HG03039 (cell line): ENCODE data around the gene GRIK4.
"Not testable (repeated sequence)": the region's sequence is repeated elsewhere in the genome, so short reads cannot be mapped to it uniquely, and the experiment has no call there.

Experiments
- ATAC-seq: cut with Tn5 transposase; IDR thresholded peaks from one replicate; pipeline ENCODE4 v1.9.1; 2021; ENCODE audit warnings: mild to moderate bottlenecking, moderate library complexity; ENCODE audit not compliant: unreplicated experiment

Gene GRIK4

DNA sequence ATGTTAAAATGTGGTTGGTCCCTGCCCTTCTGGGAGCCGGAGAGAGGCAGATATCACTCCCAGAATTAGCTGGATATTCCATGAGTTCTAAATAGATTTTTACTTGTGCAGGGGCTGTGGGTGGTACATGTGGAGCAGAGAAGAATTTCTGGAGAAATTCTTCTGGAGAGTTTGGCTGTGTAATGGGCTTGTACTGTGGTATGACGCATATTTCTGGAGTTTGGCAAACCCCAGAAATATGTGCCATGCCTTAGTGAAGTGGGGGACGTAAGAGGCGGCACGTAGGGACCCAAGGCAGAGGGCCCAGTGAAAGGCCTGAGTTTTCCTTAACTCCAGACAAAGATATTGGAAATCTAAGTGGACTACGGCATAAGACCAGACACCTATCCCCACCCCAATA, 461.1 kb downstream of the GRIK4 start:
- ATAC-seq = no peak

DNA sequence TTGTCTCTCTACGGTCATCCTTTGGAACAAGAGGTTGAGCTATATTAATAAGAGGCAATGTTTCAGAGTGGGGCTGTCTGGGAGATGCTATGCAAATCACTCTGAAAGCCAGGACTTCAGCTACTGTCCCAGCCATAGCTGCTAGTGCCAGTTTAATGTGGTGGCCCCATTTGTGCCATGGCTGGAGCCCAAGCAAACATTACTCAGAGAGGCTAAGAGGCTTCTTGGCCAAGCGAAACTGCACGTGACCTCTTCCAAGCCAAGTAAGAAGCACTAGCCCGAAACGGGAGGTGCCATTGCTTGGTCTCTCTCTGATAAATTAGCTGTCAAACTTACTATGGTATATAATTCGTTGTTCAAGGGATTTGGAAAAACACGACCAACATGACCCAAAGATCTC, 462.0 kb downstream of the GRIK4 start:
- no peak for ATAC-seq

DNA sequence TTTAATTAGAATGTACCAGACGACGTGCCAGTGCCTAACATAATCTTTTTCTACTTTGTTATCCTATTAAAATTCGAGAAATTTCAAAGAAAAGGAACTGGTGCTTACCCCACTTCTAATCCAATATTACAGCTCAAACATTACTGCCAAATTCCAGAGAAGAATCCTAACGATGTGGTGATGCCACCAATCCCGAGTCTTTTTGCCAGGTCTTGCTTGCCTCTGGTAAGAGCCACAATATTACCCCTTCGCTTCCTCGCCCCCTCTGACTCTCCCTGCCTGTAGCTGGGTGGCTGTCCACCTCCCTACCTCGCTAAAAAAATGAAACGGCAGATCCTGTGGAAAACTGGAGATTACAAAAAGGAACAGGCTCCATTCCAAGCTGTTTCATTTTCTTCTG, 462.9 kb downstream of the GRIK4 start:
- no peak for ATAC-seq

DNA sequence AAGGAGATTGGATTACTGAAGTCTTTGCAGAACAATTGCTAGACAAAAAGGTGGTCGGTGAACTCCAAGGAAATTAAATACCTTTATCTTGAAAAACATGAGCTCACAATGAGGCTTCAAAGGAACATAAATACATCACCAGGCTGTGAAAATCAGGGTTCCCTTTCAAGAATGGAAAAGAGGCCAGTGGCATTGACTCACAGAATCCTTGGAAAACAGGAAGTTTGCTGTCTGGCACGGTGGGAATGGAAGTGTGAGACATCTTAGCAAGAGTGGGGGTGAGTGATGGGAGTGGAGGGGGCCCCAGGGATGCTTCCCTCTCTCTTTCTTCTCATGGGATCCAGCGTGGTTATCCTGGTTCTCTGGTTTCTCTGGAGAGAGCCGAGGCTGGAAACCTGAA, 463.4 kb downstream of the GRIK4 start:
- ATAC-seq = no peak

DNA sequence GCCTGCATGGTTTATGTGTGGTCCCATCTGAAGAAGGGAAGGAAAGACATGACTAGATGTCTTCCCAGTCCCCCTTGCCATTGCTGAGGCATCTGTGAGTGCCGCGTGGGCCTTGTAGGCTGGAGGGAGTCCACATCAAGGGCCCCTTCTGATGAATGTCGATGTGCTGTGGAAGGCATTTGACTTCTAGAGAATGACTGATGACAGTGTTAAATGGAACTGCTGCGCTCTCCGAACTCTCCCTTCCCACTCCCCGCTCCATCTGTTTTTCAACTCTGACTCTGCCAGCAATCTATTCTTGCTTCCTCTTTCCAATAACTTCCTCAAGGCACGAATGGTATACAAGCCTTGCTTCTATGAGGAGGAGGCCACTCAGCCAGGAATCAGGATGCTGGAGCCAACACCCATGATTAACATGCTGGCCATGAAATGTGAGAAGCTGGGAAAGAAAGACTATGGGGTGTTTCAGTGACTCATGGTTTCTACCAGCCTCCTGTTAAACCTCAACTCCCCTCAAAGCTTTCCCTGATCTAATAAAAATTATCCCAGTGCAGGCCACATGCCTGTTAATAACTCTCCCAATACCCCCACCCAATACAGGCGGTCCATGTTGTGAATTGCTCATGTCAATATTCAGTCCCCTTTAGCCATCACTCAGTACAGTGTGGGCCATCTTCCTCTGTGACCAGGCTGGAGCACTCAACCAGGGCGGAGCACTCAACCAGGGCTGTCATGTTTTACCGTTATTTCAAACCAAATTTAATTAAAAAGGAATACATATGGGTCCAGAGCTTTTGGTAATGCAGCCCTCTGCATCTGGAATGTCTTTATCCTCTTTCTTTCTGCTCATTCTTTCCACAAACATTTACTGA, 466.0 kb downstream of the GRIK4 start:
- no peak for ATAC-seq

DNA sequence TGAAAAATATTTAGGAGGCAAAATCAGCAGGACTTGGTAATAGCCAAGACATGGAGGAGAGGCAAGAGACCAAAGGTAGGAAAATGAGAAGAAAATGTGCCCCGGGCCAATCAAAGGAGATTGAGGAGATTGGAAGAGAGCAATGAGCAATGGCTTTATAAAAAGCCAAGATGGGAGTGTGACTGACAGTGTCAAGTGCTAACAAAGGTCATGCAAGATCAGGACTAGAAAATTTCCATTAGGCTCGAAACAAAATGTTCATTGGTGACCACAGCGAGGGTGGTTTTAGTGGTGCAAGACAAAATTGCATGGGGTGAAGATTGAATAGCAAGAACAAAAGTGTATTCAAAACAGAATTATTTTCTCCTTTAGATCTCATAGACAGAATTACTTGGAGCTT, 467.2 kb downstream of the GRIK4 start:
- no peak for ATAC-seq

DNA sequence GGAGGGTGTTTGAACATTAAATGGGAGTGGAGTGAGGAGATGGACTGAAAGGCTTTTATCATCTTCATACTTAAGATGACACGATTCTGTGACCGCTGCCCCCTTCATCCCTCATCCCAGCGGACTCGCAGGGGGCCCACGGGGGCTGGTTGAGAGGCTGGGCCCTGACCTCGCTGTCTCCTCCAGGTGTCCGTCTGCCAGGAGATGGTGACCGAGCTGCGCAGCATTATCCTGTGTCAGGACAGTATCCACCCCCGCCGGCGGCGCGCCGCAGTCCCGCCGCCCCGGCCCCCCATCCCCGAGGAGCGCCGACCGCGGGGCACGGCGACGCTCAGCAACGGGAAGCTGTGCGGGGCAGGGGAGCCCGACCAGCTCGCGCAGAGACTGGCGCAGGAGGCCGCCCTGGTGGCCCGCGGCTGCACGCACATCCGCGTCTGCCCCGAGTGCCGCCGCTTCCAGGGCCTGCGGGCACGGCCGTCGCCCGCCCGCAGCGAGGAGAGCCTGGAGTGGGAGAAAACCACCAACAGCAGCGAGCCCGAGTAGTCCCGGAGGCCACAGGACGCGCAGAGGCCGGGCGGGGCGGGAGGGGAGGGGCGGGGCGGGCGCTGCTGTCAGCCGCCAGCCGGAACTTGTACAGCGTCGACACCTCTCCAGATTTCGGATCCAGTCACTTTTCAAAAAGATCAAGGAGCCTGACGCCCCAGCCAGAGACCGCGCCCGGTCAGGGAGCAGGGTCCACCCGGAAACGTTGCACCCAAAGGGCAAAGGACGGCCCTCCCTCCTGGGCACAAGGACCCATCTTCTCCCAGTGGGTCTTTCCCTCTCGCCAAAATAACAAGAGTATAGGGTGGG, 474.4 kb downstream of the GRIK4 start:
- ATAC-seq = no peak

DNA sequence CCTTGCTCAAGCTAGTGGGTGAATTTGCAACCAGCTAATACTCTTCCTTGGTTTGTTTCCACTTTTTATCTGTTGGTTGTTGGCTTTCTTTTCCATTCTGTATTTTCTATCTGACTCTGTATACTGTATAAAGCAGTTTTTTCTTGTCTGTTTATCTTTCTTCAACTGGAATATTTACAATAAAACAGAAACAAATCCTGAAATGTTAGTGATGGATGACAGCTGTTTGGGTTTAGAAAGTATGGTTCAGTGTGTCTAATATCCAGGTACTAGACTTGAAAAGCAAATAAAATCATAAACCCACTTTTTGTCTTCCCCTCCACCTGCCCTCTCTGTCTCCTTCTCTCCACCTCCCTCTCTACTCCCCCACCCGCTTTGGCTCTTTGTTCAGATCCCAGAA, 477.1 kb downstream of the GRIK4 start:
- no peak for ATAC-seq

DNA sequence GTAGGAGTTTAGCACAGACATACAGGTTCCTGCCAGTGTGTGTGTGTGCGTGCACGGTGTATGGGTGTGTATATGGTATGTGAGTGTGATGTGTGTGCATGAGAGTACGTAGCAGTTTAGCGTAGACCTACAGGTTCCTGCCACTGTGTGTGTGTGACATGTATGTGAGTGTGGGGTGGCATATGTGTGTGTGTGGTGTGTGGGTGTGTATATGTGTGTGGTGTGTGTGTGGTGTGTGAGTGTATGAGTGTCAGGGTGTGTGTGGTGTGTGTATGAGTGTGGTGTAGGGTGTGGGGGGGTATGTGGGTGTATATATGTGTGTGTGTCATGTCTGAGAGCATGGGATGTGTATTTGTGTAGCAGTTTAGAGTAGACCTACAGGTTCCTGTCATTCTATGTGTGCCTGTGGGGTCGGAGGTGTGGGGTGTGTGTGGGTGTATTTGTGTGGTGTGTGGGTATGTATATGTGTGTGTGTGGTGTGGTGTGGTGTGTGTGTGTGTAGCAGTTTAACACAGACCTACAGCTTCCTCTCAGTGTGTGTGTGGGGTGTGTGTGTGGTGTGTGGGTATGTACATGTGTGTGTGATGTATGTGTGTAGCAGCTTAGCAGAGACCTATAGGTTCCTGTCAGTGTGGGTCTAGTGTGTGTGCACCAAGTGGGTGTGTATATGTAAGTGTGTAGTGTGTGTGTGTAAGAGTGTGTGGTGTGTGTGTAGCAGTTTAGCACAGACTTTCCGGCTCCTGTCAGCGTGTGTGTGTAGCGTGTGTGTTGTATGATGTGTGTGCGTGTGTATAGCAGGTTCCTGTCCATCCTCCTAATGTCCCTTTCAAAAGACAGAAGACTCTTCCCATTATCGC, 480.5 kb downstream of the GRIK4 start:
- no peak for ATAC-seq

DNA sequence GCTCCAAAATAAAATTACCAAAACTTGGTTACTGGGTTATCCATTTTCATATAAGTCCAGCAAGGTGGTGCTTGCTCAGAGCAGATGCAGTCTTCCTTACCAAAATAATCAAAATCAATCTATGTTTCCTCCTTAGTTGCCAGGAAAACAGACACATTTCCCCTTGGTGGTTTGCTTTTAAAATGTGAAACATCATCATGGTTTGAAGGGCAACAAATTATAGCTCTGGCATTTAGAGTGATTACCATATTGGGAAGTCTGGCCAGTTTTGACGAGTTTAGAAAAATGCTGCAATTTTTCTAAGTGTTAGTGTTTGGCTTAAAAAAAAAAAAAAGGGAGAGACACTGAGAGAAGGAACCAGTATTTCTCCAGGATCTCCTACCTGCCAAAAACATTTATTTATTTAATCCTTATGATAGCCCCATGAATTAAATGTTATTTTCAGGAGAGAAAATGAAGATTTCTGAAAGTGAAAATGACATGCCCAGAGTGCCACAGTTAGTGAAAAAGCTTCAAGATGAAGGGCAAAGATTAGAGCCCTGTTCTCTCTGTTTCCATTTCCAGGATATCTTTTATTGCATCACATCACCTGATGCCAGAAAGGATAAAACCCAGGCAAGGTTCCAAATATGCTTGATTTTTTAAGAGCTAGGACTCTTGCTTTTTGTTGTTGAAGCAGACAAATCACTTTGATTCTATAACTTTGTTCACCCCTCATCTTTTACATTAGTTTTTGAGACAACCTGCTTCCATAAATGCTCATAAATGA, 482.7 kb downstream of the GRIK4 start:
- ATAC-seq = no peak

DNA sequence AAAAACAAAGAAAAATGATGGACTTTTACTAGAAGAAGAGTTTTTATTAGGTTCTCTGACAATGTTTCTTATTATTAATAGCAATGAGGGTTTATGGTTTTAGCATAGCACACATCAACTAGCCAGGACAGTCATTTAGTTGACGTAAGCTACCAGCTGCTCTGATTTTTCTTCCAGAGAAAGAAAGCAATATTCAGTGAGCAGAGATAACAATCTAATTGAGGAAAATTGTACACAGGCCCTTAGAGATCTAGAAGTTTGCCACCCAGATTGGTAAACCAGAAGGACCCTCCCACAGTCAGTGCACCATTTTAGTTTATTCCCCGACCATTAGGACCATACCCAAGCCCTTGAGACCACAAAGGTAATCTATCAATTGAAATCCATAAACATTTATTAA, 483.6 kb downstream of the GRIK4 start:
- ATAC-seq = no peak

DNA sequence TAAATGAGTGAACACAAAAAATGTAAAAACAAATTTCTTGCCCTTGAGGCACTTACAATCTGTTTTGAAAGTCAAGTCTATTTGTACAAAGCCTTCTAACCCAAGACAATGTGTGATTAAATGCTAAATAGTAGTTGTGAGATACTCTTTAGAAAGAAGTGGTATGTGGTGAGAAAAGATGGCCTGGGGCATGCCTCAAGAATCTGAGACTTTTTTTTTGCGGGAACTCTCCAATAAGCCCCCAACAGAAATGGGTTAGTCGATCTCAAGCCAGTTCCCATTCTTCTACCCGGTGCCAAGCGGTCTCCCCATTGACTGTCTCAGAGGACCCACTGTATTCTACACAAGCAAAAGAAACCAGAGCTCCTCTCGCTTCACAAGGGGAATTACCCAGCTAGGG, 485.4 kb downstream of the GRIK4 start:
- ATAC-seq = no peak

DNA sequence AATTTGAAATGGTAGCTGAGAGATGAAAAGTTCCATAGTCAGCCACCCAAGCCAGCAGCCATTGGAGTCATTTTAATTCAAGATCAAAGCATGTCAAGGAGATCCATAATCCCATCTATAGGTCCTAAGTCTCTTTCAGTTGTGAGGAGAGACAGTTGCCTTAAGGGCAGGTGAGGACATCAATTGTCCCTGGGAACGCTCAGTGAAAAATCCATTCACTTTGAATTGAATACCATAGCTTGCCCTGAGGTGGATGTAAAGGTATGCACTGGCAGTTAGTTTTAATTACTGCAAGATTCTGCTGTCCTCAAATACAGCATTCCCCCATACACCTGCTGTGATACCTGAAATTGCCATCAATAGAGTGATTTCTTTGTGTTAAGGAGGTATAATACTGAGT, 487.0 kb downstream of the GRIK4 start:
- ATAC-seq = no peak

DNA sequence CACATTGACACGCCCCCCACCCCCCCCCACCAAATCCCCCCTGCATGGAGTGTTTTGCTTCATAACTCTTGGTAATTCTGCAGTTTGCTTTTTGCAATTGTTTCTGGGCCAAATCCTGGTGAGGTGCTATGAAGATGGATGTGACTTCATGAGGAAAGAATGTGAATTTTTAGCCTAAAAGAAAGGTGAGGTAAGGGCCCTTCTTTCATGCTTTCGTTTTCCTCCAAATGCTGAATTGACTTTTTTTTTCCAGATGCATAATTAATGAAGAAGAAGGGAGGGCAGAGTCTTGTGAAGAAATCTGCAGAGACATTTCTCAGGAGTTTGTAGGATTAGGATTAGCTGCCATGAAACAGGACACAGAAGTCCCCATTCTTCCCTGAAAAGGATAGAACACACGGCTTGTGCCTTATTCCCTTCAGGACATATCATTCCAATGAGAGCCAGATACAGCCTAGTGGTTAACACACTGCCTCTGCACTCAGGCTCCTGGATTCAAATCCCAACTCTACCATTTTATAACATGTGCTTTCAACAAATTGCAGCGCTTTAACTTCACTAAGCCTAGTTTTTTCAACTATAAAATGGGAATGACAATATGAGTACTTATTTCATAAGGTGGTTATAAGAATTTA, 492.8 kb downstream of the GRIK4 start:
- no peak for ATAC-seq

DNA sequence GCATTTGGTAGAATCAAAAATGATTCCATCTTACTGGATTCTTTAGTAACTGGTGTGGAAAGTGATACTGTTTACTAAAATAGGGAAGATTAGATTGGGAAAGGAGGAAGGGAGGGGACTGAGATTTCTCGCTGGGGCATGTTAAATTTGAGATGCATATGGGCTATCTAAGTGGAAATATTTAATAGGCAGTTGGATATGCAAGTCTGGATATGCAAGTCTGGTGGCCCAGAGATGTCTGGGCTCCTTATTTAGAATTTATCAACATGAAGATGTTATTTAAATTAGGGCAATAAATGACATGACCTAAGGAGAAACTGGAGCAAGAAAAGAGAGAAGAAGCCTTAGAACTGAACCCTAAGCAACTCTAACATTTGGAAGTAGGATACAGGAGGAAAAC, 495.4 kb downstream of the GRIK4 start:
- ATAC-seq = no peak

DNA sequence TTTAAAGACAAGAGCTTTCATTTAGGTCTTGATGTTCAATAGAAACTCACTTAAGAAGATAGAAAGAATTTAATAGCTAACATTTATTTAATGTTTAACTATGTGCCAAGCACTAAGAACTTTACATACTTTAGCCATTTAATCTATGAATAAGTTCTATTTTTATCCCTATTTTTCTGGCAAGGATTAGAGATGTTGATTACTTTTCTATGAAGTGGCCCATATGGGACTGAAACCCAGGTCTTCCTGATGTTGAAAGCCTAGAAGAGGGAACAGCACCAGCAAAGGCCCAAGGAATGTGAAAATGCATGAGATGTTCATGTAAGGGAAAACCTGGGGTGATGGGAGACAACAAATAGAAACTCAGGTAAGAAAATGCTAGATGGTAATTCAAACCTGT, 497.0 kb downstream of the GRIK4 start:
- no peak for ATAC-seq

DNA sequence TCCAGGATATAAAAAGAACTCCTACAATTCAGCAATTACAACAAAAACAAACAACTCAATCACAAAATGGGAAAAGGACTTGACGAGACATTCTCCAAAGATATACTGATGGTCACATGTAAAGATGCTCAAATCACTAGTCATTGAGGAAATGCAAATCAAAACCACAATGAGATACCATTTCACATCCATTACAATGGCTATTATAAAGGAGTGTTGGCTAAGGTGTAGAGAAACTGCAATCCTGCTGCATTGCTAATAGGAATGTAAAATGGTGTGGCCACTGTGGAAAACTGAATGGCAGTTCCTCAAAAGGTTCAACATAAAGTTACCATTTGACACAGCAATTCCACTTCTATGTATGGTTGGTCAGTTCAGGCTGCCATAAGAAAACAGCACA, 500.5 kb downstream of the GRIK4 start:
- no peak for ATAC-seq

DNA sequence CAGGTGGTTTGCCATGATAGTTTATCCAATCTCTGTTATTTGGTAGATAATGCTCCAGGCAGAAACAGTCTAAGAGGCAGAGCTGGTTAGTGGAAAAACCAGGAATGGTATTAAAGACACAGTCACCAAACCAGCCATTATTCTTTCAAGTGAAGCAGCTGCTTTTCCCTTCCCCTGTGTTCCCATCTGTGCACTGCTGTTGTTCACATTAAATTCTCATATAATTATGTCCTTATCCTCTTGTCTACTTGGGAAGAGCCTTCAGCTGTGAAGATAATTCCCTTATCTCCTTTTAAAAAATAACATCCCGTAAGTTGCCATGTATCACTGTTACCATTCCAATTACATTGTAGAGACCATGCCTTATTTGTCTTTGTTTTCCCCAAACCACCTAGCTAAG, 507.2 kb downstream of the GRIK4 start:
- ATAC-seq = no peak

DNA sequence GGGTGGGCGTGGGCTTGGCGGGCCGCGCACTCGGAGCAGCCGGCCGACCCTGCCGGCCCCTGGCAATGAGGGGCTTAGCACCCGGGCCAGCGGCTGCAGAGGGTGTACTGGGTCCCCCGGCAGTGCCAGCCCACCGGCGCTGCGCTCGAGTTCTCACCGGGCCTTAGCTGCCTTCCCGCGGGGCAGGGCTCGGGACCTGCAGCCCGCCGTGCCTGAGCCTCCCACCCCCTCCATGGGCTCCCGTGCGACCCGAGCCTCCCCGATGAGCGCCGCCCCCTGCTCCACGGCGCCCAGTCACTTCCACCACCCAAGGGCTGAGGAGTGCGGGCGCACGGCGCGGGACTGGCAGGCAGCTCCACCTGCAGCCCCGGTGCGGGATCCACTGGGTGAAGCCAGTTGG, 510.2 kb downstream of the GRIK4 start:
- ATAC-seq = not testable (repeated sequence)
